HCT116 (cell line): ENCODE measurements around the gene CYSTM1. TPM values are rescaled to one million over a fixed set of nuclear protein-coding genes. Genes with fewer than 3 reads are reported as not detected.

Experiments used
- ATAC-seq: fragments of 200-7000 bp; cut with Tn5 transposase; 2 replicates; pipeline ENCODE4 v1.9.1; 2020; ENCODE audit warnings: mild to moderate bottlenecking, moderate library complexity
- BruUV-seq: library from RNA; stranded (reverse); fragments of 400-500 nt; replicated peaks from 2 replicates; lab custom pipeline; 2021; lab: Mats Ljungman, UMichigan
- CTCF ChIA-PET: fragments of 300-600 bp; sonication (Branson Sonifier 250); formaldehyde crosslinking; loops from one replicate; lab custom pipeline; 2021; ENCODE audit warnings: antibody characterized with exemption; lab: Charles Lee
- POLR2A ChIA-PET: fragments of 300-600, 350-600 bp; sonication (Branson Sonifier 250); formaldehyde crosslinking; loops from one replicate; lab custom pipeline; 2021; ENCODE audit warnings: antibody characterized with exemption; lab: Charles Lee
- RAD21 ChIA-PET, 2 experiments: fragments of 300-600 bp; sonication (Branson Sonifier 250); formaldehyde crosslinking; loops; one replicate each; lab custom pipeline; 2023; ENCODE audit warnings: low total read pairs in 2 of 2; ENCODE audit not compliant: uncharacterized antibody in 2 of 2, unreplicated experiment in 2 of 2, low non-redundant PET in 1 of 2; lab: Charles Lee
- DNase-seq: peaks from one replicate; pipeline ENCODE4 v3.0.0-alpha.2; 2010; ENCODE audit warnings: low read depth, low spot score
- H2AFZ ChIP-seq: fragments of 200-600 bp; shearing (Covaris generic), sonication (generic); 2 replicates; pipeline ENCODE4 v1.6.1; 2017; ENCODE audit warnings: low read depth, mixed run types, mixed read lengths, antibody characterized with exemption, low read length; ENCODE audit not compliant: poor library complexity, severe bottlenecking
- H3K27ac ChIP-seq: 2 replicates; pipeline ENCODE4 v1.5.1; 2012; ENCODE audit warnings: low read depth, low read length
- H3K27me3 ChIP-seq: fragments of 200-600 bp; sonication (generic); 2 replicates; pipeline ENCODE4 v1.6.1; 2016; ENCODE audit warnings: mixed run types, low read length, mixed read lengths; ENCODE audit not compliant: insufficient read depth
- H3K36me3 ChIP-seq, 2 experiments: fragments of 200-500 bp in 1 of 2; fragments of 200-600 bp in 1 of 2; sonication (Bioruptor generic) in 1 of 2; sonication (generic) in 1 of 2; 2 replicates each; pipeline versions ENCODE4 v1.5.1 to v1.6.1; 2014 to 2016; ENCODE audit warnings: low read length in 2 of 2, inconsistent platforms in 1 of 2, mixed read lengths in 1 of 2, mixed run types in 1 of 2; ENCODE audit not compliant: insufficient read depth in 2 of 2, control insufficient read depth in 1 of 2
- H3K4me1 ChIP-seq, 2 experiments: fragments of 200-600 bp in 1 of 2; sonication (generic) in 1 of 2; 2 replicates each; pipeline versions ENCODE4 v1.5.1 to v1.6.1; 2012 to 2017; ENCODE audit warnings: low read length in 2 of 2, inconsistent platforms in 1 of 2, mild to moderate bottlenecking in 1 of 2, mixed read lengths in 1 of 2, mixed run types in 1 of 2, moderate library complexity in 1 of 2; ENCODE audit not compliant: insufficient read depth in 2 of 2, control insufficient read depth in 1 of 2
- H3K4me2 ChIP-seq: fragments of 200-600 bp; sonication (generic); 2 replicates; pipeline ENCODE4 v1.6.1; 2017; ENCODE audit warnings: mixed run types, low read length, mixed read lengths
- H3K4me3 ChIP-seq, 2 experiments: fragments of 200-600 bp in 1 of 2; sonication (generic) in 1 of 2; replicated peaks in 1 of 2; 2 replicates each; pipeline ENCODE4 v1.5.1; 2011 to 2016; ENCODE audit warnings: low read length in 2 of 2, control low read depth in 1 of 2, low read depth in 1 of 2, mild to moderate bottlenecking in 1 of 2, mixed read lengths in 1 of 2, mixed run types in 1 of 2
- H3K79me2 ChIP-seq: fragments of 200-600 bp; sonication (generic); 2 replicates; pipeline ENCODE4 v1.6.1; 2017; ENCODE audit warnings: mild to moderate bottlenecking, mixed run types, low read length, moderate library complexity, mixed read lengths; ENCODE audit not compliant: insufficient read depth
- H3K9ac ChIP-seq: fragments of 200-600 bp; sonication (generic); 2 replicates; pipeline ENCODE4 v1.6.1; 2016; ENCODE audit warnings: low read length, mixed read lengths
- H3K9me2 ChIP-seq: fragments of 200-600 bp; sonication (generic), shearing (Covaris generic); 2 replicates; pipeline ENCODE4 v1.6.1; 2017; ENCODE audit warnings: mixed run types, mild to moderate bottlenecking, moderate library complexity; ENCODE audit not compliant: insufficient read depth
- H3K9me3 ChIP-seq, 2 experiments: fragments of 200-500 bp in 1 of 2; fragments of 200-600 bp in 1 of 2; sonication (Bioruptor generic) in 1 of 2; sonication (generic) in 1 of 2; 2 replicates each; pipeline ENCODE4 v1.6.1; 2014 to 2017; ENCODE audit warnings: low read length in 2 of 2, mixed read lengths in 2 of 2, inconsistent platforms in 1 of 2, low read depth in 1 of 2, mild to moderate bottlenecking in 1 of 2, mixed run types in 1 of 2, moderate library complexity in 1 of 2; ENCODE audit not compliant: control insufficient read depth in 1 of 2, insufficient read depth in 1 of 2
- H4K20me1 ChIP-seq: fragments of 200-600 bp; sonication (generic), shearing (Covaris generic); 2 replicates; pipeline ENCODE4 v1.6.1; 2017; ENCODE audit warnings: mixed run types, mild to moderate bottlenecking, moderate library complexity; ENCODE audit not compliant: insufficient read depth
- ATF3 ChIP-seq: IDR thresholded peaks from 2 replicates; pipeline ENCODE4 v1.6.1; 2012
- CBX3 ChIP-seq: IDR thresholded peaks from 2 replicates; pipeline ENCODE4 v1.6.1; 2012; ENCODE audit warnings: low read depth
- CEBPB ChIP-seq: IDR thresholded peaks from 2 replicates; pipeline ENCODE4 v1.6.1; 2012; ENCODE audit warnings: low read depth
- CTCF ChIP-seq, 3 experiments: fragments of 200-600 bp in 1 of 3; sonication (generic) in 1 of 3; IDR thresholded peaks in 2 of 3; conservative IDR thresholded peaks in 1 of 3; 2 replicates each; pipeline ENCODE4 v1.5.1; 2012 to 2017; ENCODE audit warnings: low read depth in 2 of 3, low read length in 2 of 3, antibody characterized with exemption in 1 of 3, borderline replicate concordance in 1 of 3, control low read depth in 1 of 3, mild to moderate bottlenecking in 1 of 3, mixed read lengths in 1 of 3, mixed run types in 1 of 3, moderate library complexity in 1 of 3; ENCODE audit not compliant: insufficient read depth in 1 of 3
- ELF1 ChIP-seq: IDR thresholded peaks from 2 replicates; pipeline ENCODE4 v1.6.1; 2012; ENCODE audit warnings: low read depth, borderline replicate concordance
- EZH2phosphoT487 ChIP-seq: fragments of 200-600 bp; IDR thresholded peaks from 2 replicates; pipeline ENCODE4 v1.6.1; 2018; ENCODE audit warnings: antibody characterized with exemption, borderline replicate concordance
- FOSL1 ChIP-seq: IDR thresholded peaks from 2 replicates; pipeline ENCODE4 v1.6.1; 2012; ENCODE audit warnings: low read depth
- JUND ChIP-seq: IDR thresholded peaks from 2 replicates; pipeline ENCODE4 v1.6.1; 2012
- MAX ChIP-seq: IDR thresholded peaks from 2 replicates; pipeline ENCODE4 v1.6.1; 2012
- POLR2AphosphoS5 ChIP-seq: IDR thresholded peaks from 2 replicates; pipeline ENCODE4 v1.6.1; 2011; ENCODE audit warnings: mild to moderate bottlenecking, low read depth, low read length, moderate library complexity
- RAD21 ChIP-seq: IDR thresholded peaks from 2 replicates; pipeline ENCODE4 v1.6.1; 2012; ENCODE audit warnings: low read depth, mild to moderate bottlenecking
- REST ChIP-seq: IDR thresholded peaks from 2 replicates; pipeline ENCODE4 v1.6.1; 2012; ENCODE audit warnings: low read depth
- SIN3A ChIP-seq: IDR thresholded peaks from 2 replicates; pipeline ENCODE4 v1.6.1; 2012; ENCODE audit warnings: low read depth
- SP1 ChIP-seq: IDR thresholded peaks from 2 replicates; pipeline ENCODE4 v1.6.1; 2012; ENCODE audit warnings: low read depth
- SRF ChIP-seq: IDR thresholded peaks from 2 replicates; pipeline ENCODE4 v1.6.1; 2012; ENCODE audit warnings: low read depth
- TCF7L2 ChIP-seq: IDR thresholded peaks from 2 replicates; pipeline ENCODE4 v1.7.0; 2011; ENCODE audit warnings: borderline replicate concordance, inconsistent platforms; ENCODE audit not compliant: insufficient read depth, insufficient read length; ENCODE audit errors: extremely low read depth
- YY1 ChIP-seq: IDR thresholded peaks from 2 replicates; pipeline ENCODE4 v1.6.1; 2011; ENCODE audit warnings: low read length, low read depth, moderate library complexity, mild to moderate bottlenecking; ENCODE audit not compliant: insufficient replicate concordance; ENCODE audit errors: extremely low read depth
- ZBTB33 ChIP-seq: IDR thresholded peaks from 2 replicates; pipeline ENCODE4 v1.6.1; 2011; ENCODE audit warnings: mild to moderate bottlenecking, low read length, moderate library complexity; ENCODE audit not compliant: insufficient replicate concordance; ENCODE audit errors: extremely low read depth
- intact Hi-C: fragments of 100-400 bp; cut with micrococcal nuclease; formaldehyde crosslinking; loops from 2 replicates; pipeline ENCODE4 v1.10.0; 2022
- total RNA-seq: library from RNA; stranded (reverse); gene quantifications from one replicate; pipeline ENCODE4 v1.2.1, GENCODE V29; 2021; ENCODE audit not compliant: unreplicated experiment

The CYSTM1 gene
- total RNA-seq, 1 experiment from 2014 or later: 56.0 TPM

GRCh38 chr5:140221697-140222223, 46.8 kb downstream of the CYSTM1 start:
- Histone ChIP-seq H3K79me2 (peaks cover 11% of the 10 kb centered on the region; the same call in 1 of the 2 replicates), H3K36me3 (no peaks in the 10 kb centered on the region), H3K4me2 (peak overlapping the region; percentile 73), H3K4me1 (peaks cover 62 to 80% of the 10 kb centered on the region in 2 experiments), H3K4me3 (peak overlapping the region; percentile 16 to 45), H3K9me2 (no peaks in the 10 kb centered on the region), H3K9me3 (no peaks in the 10 kb centered on the region), H3K9ac (peak overlapping the region; percentile 43), H2AFZ (no peak overlapping the region), H3K27ac (peak overlapping the region; percentile 87), H4K20me1 (no peaks in the 10 kb centered on the region), H3K27me3 (no peaks in the 10 kb centered on the region)
- BruUV-seq: no TSS peak
- peak; percentile 59 for DNase-seq
- peak; percentile 70 for ATAC-seq
- CTCF ChIA-PET: interaction anchor here (0.6 to 2.7 kb wide), 7 partner anchors 9 to 151 kb away, joined by 3 to 17 read pairs (median 3); no protein-coding TSS in a partner anchor
- intact Hi-C loops: loop anchor here (10.0 kb wide), 1 partner anchor 147 kb away; no protein-coding TSS in a partner anchor
- RAD21 ChIA-PET: interaction anchor here in 1 of 2 experiments (0.7 kb wide), 1 partner anchor 40 kb away, joined by 3 read pairs; no protein-coding TSS in a partner anchor
- POLR2A ChIA-PET: no interaction called here
- peak; percentile 55; the same call in 1 of the 2 replicates for TF ChIP-seq ATF3
- 0 out of 2 replicates have a peak, but pooled peaks have one; percentile 32 for TF ChIP-seq SRF
- TF ChIP-seq MAX: peak; percentile 57; the same call in 1 of the 2 replicates
- TF ChIP-seq YY1: no peak
- TF ChIP-seq TCF7L2: peak; percentile 48
- TF ChIP-seq FOSL1: peak; percentile 87
- TF ChIP-seq ELF1: no peak
- peak; percentile 90 for TF ChIP-seq JUND
- peak; percentile 54; the same call in 1 of the 2 replicates for TF ChIP-seq POLR2AphosphoS5
- peak; percentile 24 for TF ChIP-seq ZBTB33
- peak; percentile 77 for TF ChIP-seq CEBPB
- no peak for TF ChIP-seq REST
- peak; percentile 83 for TF ChIP-seq SP1
- no peak for TF ChIP-seq CTCF (IDR thresholded peaks at IDR 0.05 in 2 of 3, conservative IDR thresholded peaks at IDR 0.05 in 1 of 3; ENCODE audit: borderline replicate concordance in 1 of 3, insufficient read depth in 1 of 3, low read depth in 2 of 3, low read length in 2 of 3)
- no peak for TF ChIP-seq EZH2phosphoT487
- TF ChIP-seq CBX3: peak; percentile 86
- peak; percentile 53; the same call in 1 of the 2 replicates for TF ChIP-seq SIN3A
- 0 out of 2 replicates have a peak, but pooled peaks have one; percentile 26 for TF ChIP-seq RAD21
